ENCODE measurements around the gene CKM.

- TF ChIP-seq CTCF (IDR thresholded peaks at IDR 0.05) = no peak
- no peak for TF ChIP-seq POLR2A (IDR thresholded peaks at IDR 0.05)
Measured at GRCh38 chr19:45306518-45307027, 16.1 kb downstream of the CKM start.

All from thyroid gland (tissue), 4 donors.